ENCODE data around the gene CDH1. TPM values are rescaled to one million over a fixed set of nuclear protein-coding genes. Genes with fewer than 3 reads are reported as not detected.

The CDH1 gene
- total RNA-seq, 1 donor = under 0.01 TPM

- TF ChIP-seq CTCF (IDR thresholded peaks at IDR 0.05; ENCODE audit: insufficient read depth, low read depth, low read length) = no peak
- no peak for DNase-seq (ENCODE audit: low read depth)
- H3K4me3 ChIP-seq (ENCODE audit: low read depth, low read length) = no peak overlapping the region
These were observed 19.4 kb upstream of the CDH1 start for GRCh38 chr16:68717684-68718083.

- DNase-seq (ENCODE audit: low read depth) = peak; percentile 41
- TF ChIP-seq CTCF (IDR thresholded peaks at IDR 0.05; ENCODE audit: insufficient read depth, low read depth, low read length) = no peak
- H3K4me3 ChIP-seq (ENCODE audit: low read depth, low read length) = no peak overlapping the region
These were observed 18.5 kb upstream of the CDH1 start for GRCh38 chr16:68718590-68718989.

GRCh38 chr16:68719993-68720489 lies 17.1 kb upstream of the CDH1 start:
- no peak for DNase-seq (ENCODE audit: low read depth)
- no peak overlapping the region for H3K4me3 ChIP-seq (ENCODE audit: low read depth, low read length)

GRCh38 chr16:68722119-68723024 lies 14.7 kb upstream of the CDH1 start:
- DNase-seq (ENCODE audit: low read depth) = no peak
- no peak for TF ChIP-seq CTCF (IDR thresholded peaks at IDR 0.05; ENCODE audit: insufficient read depth, low read depth, low read length)
- H3K4me3 ChIP-seq (ENCODE audit: low read depth, low read length) = no peak overlapping the region

More at GRCh38 chr16:68719993-68720489, 17.1 kb upstream of the CDH1 start:
- TF ChIP-seq CTCF (IDR thresholded peaks at IDR 0.05; ENCODE audit: insufficient read depth, low read depth, low read length) = no peak

GRCh38 chr16:68724797-68725196 lies 12.3 kb upstream of the CDH1 start:
- TF ChIP-seq CTCF (IDR thresholded peaks at IDR 0.05; ENCODE audit: insufficient read depth, low read depth, low read length) = no peak
- DNase-seq (ENCODE audit: low read depth) = no peak
- no peak overlapping the region for H3K4me3 ChIP-seq (ENCODE audit: low read depth, low read length)

GRCh38 chr16:68728523-68728922 lies 8.6 kb upstream of the CDH1 start:
- DNase-seq (ENCODE audit: low read depth) = no peak
- H3K4me3 ChIP-seq (ENCODE audit: low read depth, low read length) = no peak overlapping the region
- no peak for TF ChIP-seq CTCF (IDR thresholded peaks at IDR 0.05; ENCODE audit: insufficient read depth, low read depth, low read length)

All from fibroblast of villous mesenchyme (primary cell).